Left cardiac atrium (tissue), 4 donors: ENCODE measurements around the gene PHYHIPL. TPM values are rescaled to one million over a fixed set of nuclear protein-coding genes. Genes with fewer than 3 reads are reported as not detected.

ENCODE experiments used
- ATAC-seq, 2 donors: fragments of 200-7000 bp; cut with Tn5 transposase; one replicate each; pipeline ENCODE4 v1.9.1; 2020; ENCODE audit warnings: mild to moderate bottlenecking in 2 of 2, moderate library complexity in 2 of 2
- DNase-seq: peaks from one replicate; pipeline ENCODE4 v3.0.0-alpha.2; 2020
- intact Hi-C, 2 donors: fragments of 100-400 bp; cut with DNase I; formaldehyde crosslinking; loops; one replicate each; pipeline versions ENCODE4 v1.14.1 to v1.15.1; 2022 to 2023
- total RNA-seq, 2 donors: library from RNA; stranded (reverse); fragmentation: NEBNext Ultra II Directional; extraction: Animal tissue kit (Norgen Biotek cat#: 25700); gene quantifications; one replicate each; pipeline ENCODE4 v1.2.1, GENCODE V29; 2021
- donor health status: DM: no; HTN: yes; CAD: no.
- donor health status: DM: no; HTN: yes; CAD: no; lungs with severe emphysema.
- donor health status: DM: yes; HTN: yes; CAD: no.
- donor health status: Dilated cardiomyopathy.

The PHYHIPL gene
- total RNA-seq, 2 donors from 2014 or later: 0.09 TPM; not detected in 1

DNA sequence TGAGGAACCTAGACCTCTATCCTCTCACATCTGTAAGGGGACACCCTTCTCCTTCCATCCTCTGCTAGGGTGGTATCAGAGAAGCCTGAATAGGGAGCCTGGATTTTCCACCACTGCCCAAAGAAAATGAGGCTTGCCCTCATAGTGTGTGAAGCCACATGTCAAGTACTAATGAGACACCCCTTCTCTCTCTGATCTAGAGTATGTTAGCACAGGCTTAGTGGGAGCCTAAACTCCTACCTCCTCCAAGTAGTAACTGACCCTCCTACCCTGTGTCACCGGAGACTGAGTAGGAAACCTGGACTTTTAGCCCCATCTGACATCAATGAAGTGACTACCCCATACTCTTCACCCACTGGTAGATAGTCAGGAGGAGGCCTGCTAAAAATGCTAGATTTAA lies 65.6 kb downstream of the PHYHIPL start:
- DNase-seq: no peak
- no peak for ATAC-seq
- intact Hi-C loops: loop anchor here in 1 of 2 donors (10.0 kb wide), 1 partner anchor 287 kb away; no protein-coding TSS in a partner anchor

DNA sequence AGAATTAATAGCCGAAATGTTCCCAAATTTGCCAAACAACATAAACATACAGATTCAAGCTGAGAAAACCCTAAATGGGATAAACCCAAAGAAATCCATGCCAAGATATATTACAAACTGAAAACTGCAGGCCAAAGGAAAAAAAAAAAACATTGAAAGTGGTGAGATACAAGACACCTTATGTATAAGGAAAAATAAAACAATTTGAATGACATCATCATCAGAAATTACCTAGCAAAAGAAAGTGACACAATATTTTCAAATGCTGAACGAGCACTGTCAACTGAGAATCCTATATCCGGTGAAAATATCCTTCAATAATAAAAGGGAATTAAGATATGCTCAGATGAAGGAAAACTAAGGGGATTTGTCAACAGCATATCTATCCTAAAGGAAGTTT lies 66.5 kb downstream of the PHYHIPL start:
- intact Hi-C loops: loop anchor here in 1 of 2 donors (10.0 kb wide), 1 partner anchor 288 kb away; no protein-coding TSS in a partner anchor
- ATAC-seq: no peak
- no peak for DNase-seq

DNA sequence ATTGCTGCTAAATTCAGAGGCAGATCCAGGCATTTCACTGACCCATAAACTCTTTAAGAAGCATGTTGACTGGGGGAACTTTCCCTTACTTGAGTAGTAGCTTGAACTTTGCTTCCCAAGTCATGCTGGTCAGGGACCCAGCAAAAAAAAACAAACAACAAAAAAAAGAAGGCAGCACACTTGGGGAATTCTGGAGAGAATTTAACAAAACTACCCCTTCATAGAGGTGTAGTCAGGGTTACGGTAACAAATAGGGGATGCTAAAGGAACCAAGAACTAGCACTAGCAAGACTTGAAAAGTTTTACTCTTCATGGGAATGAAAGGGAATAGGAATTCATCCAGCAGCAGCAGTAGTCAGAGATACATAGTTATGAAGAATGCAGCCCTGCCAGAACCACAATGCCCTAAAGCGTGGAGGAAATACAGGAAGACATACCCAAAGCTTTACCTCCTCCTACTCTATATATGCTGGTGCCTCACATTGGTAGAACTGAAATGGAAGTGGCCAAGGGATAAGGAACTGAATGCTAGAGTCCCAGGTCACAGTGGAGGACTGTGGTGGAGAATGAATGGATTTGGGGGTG lies 67.3 kb downstream of the PHYHIPL start:
- ATAC-seq: no peak
- intact Hi-C loops: loop anchor here in 1 of 2 donors (10.0 kb wide), 1 partner anchor 289 kb away; no protein-coding TSS in a partner anchor
- DNase-seq: no peak

DNA sequence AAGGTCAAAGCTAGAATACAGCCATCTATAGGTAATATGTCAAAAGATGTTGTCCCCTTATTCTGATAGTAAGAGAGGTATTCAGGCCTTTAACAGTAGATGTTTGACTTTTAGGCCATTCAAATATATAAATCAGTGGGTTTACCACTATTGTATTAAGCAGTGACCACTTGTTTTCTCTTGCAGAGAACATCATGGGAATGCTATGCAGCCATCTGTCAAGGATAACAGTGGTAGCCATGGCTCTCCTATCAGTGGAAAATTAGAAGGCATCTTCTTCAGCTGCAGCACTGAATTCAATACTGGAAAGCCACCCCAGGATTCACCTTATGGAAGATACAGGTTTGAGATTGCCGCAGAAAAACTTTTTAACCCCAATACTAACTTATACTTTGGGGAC lies 68.4 kb downstream of the PHYHIPL start:
- ATAC-seq: no peak
- intact Hi-C loops: loop anchor here in 1 of 2 donors (10.0 kb wide), 1 partner anchor 290 kb away; no protein-coding TSS in a partner anchor
- DNase-seq: no peak

DNA sequence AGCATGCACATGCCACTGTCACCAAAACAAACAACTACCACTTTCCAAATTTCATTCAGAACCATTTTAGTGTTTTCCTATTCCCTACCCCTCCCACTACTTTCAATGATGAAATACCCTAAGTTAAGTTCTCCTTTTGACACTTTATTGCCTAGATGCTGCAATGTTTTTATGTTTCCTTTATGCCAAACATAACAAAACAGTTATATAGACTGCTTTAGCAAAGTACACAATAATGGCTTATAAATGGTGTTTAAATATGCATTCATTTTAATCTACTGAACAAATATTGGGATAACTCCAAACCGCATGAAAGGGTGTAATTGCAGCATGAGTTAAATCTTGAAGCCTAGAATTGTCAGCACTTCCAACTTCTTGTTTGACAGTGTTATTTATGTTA lies 69.2 kb downstream of the PHYHIPL start:
- ATAC-seq: no peak
- no peak for DNase-seq
- intact Hi-C loops: loop anchor here in 1 of 2 donors (10.0 kb wide), 1 partner anchor 291 kb away; no protein-coding TSS in a partner anchor

DNA sequence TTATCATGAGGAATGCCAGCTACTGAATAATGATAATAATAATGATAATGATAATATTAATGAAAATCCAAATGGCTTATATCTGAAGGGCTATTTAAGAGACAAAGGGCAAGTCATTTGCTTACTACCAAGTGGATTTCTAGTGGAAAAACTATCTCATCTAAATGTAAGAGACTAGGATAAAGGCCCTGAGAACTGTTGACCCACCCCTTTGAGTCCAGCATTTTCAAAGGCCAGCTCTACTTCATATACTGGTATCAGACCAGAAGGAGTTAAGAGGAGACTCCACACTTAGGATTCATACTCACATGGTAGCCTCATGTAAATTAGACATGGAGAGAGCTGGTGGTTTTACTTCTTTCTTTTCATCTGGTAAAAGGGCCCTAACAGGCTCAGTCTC lies 76.0 kb downstream of the PHYHIPL start:
- ATAC-seq (no peak), DNase-seq (no peak)
- intact Hi-C loops: no loop called here

DNA sequence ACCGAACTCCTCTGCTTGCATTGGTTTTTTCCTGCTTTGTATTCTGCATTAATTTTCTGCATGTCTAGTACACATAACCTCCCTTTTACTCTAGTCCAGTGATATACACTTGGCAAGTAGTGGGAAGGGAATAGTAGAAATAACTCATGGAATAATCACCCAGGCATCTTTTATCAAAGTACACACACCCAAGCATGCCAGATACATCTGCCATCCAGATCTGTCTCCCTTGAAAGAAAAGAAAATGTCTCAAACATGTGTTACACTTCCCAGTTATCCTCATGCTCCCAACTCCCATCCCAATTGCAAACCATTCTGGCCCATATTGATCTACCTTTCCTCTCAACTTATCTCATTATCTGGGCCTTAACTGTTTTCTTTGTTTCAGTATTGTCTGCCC lies 79.0 kb downstream of the PHYHIPL start:
- intact Hi-C loops: no loop called here
- ATAC-seq: no peak
- DNase-seq: no peak

DNA sequence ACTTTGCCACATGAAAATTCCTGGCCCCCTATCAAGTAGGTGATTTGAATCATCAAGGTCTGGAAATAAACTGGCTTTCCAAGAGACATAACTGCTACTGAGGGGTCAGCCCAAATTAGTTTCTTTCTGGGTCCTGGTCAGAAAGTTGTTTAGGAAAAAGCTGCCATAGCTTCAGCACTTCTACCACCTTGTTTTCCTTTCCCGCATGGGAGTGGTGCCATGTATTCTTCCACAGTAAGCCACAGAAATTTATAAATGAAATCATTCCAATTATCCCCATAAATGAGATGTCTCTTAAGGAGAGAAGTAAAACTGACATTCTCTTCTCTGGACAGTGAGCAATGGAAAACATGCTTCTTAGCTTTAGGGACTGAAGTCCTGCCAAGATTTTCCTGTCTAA lies 80.8 kb downstream of the PHYHIPL start:
- ATAC-seq: no peak
- intact Hi-C loops: no loop called here
- DNase-seq: no peak

DNA sequence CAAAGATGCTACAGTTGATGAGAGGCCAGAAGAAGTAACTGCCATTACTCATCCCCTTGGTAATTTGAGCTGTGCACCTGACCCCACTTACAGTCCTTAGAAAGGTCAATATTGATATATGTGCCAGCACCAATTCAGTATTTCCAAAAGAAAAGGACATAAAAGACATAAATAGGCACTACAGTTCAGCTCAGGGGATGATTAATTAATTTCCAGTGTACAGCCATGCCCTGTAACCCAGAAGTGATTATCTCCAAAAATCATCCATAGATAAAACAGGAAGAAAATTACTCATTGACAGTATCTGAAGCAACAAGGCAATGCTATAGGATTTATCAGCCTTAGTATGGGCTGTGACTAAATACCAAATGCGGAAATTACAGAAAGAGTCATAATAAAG lies 82.4 kb downstream of the PHYHIPL start:
- no peak for DNase-seq
- no peak for ATAC-seq
- intact Hi-C loops: no loop called here

DNA sequence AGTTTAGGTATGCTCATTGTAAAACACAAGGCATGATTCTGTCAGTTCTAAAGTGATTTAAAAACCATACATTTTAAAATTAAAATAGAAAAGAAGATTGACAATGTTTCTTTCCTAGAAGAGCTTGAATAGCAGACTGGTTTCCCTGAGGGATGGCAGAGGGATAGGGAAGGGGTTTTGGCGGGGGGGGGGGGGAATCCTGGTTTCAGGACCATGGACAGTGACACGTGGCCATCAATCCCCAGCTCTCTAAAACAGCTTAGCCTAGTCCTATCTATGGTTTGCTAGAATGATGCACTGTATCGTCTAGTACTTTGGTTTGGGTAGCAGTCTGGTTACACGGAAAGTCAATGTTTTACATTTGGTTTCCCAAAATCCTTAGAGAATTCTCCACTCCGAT lies 88.7 kb downstream of the PHYHIPL start:
- intact Hi-C loops: no loop called here

DNA sequence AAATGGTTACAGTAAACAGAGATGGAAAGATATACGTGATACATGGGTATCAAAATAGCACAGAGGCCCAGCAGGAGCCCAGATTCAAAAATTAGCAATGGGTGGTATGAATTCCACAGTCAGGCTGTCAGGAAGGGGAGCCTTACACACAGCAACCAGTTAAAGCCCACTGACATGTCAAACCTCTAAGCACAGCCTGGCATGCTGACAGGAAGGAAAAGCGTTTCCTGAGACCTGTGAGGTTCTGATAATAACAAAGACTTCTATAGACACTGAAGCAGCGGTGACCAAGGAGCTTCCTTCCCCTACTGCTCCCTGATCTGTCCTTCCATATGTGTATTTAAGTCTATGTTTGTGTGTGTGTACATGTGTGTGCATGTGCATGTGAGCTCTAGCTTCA lies 89.9 kb downstream of the PHYHIPL start:
- DNase-seq: no peak
- intact Hi-C loops: no loop called here
- ATAC-seq: no peak

More for the DNA sequence above, 88.7 kb downstream of the PHYHIPL start:
- DNase-seq (no peak), ATAC-seq (no peak)

DNA sequence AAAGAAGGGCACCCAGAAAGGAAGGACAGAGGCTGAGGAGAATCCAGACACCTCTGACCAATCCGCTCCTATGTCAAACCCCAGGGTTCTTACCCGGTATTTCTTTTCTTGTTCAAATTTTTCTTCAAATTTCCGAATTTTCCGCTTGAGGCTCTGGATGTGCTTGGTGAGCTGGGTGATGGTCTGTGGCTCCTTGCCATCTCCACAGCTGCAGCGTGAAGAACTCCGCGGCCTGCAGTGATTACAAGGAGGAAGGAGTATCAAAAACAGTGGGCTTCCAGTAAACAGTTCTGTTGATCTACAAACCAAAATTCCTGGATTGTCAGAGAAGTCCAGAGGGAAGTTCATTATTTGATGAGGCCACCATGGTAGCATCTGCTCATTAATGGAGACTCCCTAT lies 92.0 kb downstream of the PHYHIPL start:
- no peak for DNase-seq
- intact Hi-C loops: no loop called here
- no peak for ATAC-seq

DNA sequence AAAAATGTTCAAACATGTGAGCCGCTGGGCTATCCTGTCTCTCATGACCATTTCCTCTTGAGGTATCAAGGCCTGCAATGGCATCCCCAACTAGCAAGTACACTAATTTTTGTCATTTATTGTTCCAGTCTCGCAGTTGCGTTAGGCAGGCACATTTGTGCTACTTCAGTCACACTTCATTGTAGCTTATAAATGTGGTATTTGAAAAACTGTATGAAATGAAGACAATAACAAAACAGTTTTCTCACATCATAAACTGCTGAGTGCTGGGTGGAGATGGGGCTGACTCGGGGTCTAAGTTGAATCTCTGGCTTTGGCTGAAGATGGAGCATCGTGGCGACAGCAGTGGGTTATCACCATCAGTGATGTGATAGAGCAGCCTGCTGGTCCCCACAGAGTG lies 93.2 kb downstream of the PHYHIPL start:
- ATAC-seq (no peak), DNase-seq (no peak)
- intact Hi-C loops: loop anchor here in 1 of 2 donors (10.0 kb wide), 1 partner anchor 185 kb away; no protein-coding TSS in a partner anchor

DNA sequence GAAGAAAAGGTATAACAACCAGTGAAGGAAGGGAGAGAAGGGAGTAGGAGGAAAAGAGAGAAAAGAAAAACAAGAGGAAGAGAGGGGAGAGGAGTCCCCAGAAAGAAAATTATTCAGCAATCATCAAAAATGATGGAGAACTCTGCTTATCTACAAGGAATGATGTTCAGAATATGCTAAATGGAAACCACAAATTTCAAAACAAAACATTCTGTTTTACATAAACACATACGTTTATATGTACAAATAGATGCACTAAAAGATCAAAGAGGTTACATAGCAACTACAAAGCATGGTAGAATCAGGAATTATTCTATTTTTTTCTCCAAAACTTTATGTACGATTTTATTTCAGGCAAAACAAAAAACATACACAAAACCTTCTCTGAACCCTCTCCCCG lies 94.0 kb downstream of the PHYHIPL start:
- ATAC-seq (no peak), DNase-seq (no peak)
- intact Hi-C loops: loop anchor here in 1 of 2 donors (10.0 kb wide), 1 partner anchor 184 kb away; no protein-coding TSS in a partner anchor

DNA sequence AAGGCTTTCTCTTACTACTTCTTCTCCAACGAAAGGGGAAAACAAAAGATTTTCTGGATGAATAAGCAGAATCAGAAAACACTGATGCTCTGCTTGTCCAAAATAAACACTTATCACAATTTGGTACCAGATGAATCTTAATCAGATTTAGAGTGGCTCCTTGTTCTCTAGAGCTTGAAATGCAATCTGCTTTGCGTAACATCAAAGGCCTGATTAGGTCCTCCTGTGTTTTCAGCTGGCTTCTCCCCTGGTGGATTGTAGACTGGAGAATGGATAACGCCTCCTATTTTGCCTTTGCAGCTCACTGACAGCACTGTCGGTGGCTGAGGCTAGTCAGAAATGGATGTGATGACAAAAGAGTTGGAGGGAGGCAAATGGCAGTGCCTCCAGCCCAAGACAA lies 94.7 kb downstream of the PHYHIPL start:
- ATAC-seq: no peak

DNA sequence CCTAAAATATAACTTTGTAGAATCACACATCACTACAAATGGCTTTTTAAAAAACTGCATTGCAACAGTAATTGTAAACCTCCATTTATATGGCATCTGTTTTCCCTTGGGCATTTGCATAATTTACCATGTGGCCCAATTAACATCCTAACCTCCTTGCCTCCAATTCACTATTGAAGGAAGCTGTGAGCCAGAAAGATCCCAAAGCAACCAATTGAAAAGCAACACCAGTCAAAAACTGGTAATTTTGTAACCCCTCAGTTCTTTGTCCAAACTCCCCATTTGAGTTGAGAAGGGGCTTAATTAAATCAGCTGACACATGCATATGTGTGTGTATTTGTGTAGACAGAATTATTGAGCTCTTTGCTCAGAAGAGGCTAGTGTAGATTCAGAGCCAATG lies 95.6 kb downstream of the PHYHIPL start:
- DNase-seq: no peak
- ATAC-seq: no peak
- intact Hi-C loops: loop anchor here in 1 of 2 donors (10.0 kb wide), 1 partner anchor 183 kb away; no protein-coding TSS in a partner anchor

More for the DNA sequence above, 94.7 kb downstream of the PHYHIPL start:
- intact Hi-C loops: loop anchor here in 1 of 2 donors (10.0 kb wide), 1 partner anchor 184 kb away; no protein-coding TSS in a partner anchor
- no peak for DNase-seq

DNA sequence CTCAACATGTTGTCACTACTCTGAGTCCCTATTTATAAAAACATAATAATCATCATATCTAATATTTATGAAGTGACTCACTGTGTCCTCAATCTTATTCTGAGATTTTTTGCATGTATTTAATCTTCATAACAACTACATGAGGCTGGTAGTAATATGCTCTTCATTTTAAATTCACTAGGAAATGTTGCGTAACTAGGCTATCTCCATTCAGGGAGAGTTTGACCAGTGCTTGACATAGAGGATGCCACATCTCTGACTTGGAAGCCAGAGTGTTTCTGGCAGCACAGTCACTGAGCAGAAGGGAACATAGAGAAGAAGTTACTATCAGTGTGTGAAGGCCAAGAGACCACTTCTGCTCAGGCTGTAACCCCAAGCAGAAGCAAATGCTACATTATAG lies 97.0 kb downstream of the PHYHIPL start:
- intact Hi-C loops: loop anchor here in 1 of 2 donors (10.0 kb wide), 1 partner anchor 181 kb away; no protein-coding TSS in a partner anchor
- DNase-seq: no peak
- ATAC-seq: peak in 1 of 2 donors; percentile 47

DNA sequence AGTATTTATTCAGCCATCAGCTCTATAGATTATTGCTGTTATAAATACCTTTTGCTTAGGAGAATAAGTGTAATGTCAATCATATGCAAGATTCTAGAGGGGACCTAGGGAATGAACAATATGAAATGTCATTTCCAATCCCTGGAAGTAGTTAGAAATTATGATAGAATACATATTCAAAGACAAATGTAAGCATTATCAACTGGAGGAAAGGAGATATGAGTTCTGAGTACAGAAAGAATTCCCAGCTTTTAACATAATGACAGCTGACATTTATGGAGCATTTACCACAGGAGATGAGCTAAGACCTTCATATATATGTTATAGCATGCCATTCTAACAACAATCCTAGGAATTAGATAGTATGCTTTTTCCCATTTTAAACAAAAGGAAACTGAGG lies 99.7 kb downstream of the PHYHIPL start:
- DNase-seq: no peak
- intact Hi-C loops: loop anchor here in 1 of 2 donors (10.0 kb wide), 1 partner anchor 179 kb away; no protein-coding TSS in a partner anchor
- no peak for ATAC-seq

DNA sequence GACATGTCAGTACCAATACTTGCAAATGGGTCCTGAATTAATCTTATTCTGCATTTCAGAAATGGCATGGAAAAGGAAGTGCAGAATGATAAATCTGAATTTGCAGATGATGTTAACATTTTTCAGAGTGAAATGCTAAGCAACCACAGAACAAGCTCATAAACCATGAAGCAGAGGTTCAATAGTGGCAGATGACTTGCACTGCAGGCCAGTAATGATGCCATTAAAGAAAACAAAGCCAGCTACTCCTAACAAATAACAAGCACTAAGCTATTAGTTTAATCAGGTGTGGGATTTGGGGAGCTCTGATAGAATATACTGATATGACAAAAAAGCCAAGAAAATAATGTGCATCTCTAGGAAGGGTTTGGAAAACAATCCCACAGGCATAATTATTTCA lies 100.5 kb downstream of the PHYHIPL start:
- intact Hi-C loops: loop anchor here in 1 of 2 donors (10.0 kb wide), 1 partner anchor 178 kb away; no protein-coding TSS in a partner anchor
- no peak for DNase-seq
- ATAC-seq: no peak

DNA sequence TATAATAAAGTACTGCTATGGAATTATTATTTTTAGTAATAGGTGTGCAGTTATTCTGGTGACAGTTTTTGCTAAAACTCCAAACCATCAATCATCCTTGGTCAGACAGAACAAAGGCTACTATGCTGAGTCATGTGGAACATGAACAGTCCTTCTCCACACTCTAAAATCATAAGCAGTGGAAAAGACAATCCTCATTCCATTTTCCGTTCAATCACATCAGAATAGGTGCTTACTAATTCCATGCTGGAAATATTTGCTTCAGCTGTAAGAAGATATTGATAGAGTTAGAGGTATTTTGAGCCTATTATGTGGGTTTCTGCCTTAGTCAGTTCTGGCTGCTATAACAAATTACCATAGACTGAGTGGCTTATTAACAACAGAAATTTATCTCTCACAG lies 103.0 kb downstream of the PHYHIPL start:
- no peak for DNase-seq
- intact Hi-C loops: loop anchor here in 1 of 2 donors (10.0 kb wide), 1 partner anchor 175 kb away; no protein-coding TSS in a partner anchor
- no peak for ATAC-seq
